NB4 (cell line): Measurements from ENCODE around the gene FXYD1.

ENCODE experiments used
- DNase-seq: peaks from one replicate; pipeline ENCODE4 v3.0.0; 2010; ENCODE audit warnings: low read depth
- H3K4me3 ChIP-seq: one replicate; pipeline ENCODE4 v1.5.1; 2011; ENCODE audit warnings: mild to moderate bottlenecking, low read depth, low read length, moderate library complexity
- CTCF ChIP-seq: IDR thresholded peaks from one replicate; pipeline ENCODE4 v1.5.1; 2012; ENCODE audit warnings: low read depth, low read length
- MAX ChIP-seq: IDR thresholded peaks from 2 replicates; pipeline ENCODE4 v1.6.1; 2011; ENCODE audit warnings: low read depth, low read length
- MYC ChIP-seq: IDR thresholded peaks from 2 replicates; pipeline ENCODE4 v1.6.1; 2011; ENCODE audit warnings: low read depth, low read length
- POLR2A ChIP-seq: IDR thresholded peaks from 2 replicates; pipeline ENCODE4 v1.6.1; 2011; ENCODE audit warnings: mild to moderate bottlenecking; ENCODE audit not compliant: insufficient read length; ENCODE audit errors: extremely low read depth

The FXYD1 gene

GRCh38 chr19:35164418-35164817, 25.8 kb downstream of the FXYD1 start:
- no peak overlapping the region for H3K4me3 ChIP-seq
- TF ChIP-seq POLR2A (no peak), CTCF (no peak)
- no peak for DNase-seq

GRCh38 chr19:35165200-35166058, 26.8 kb downstream of the FXYD1 start:
- TF ChIP-seq MAX (no peak), CTCF (no peak), MYC (no peak), POLR2A (no peak)
- no peak overlapping the region for H3K4me3 ChIP-seq
- no peak for DNase-seq

GRCh38 chr19:35166100-35167063, 27.8 kb downstream of the FXYD1 start:
- no peak for DNase-seq
- H3K4me3 ChIP-seq: no peak overlapping the region
- TF ChIP-seq POLR2A (no peak), MAX (no peak), CTCF (no peak), MYC (no peak)

GRCh38 chr19:35167251-35168119, 28.9 kb downstream of the FXYD1 start:
- DNase-seq: peak; percentile 72
- TF ChIP-seq POLR2A (no peak), MYC (no peak), MAX (no peak)
- H3K4me3 ChIP-seq: no peak overlapping the region

- DNase-seq: no peak
- no peak overlapping the region for H3K4me3 ChIP-seq
- TF ChIP-seq POLR2A (no peak), MYC (no peak), MAX (no peak), CTCF (no peak)
Measured at GRCh38 chr19:35168196-35168595, 29.6 kb downstream of the FXYD1 start.
